Daoy (cell line): Measurements from ENCODE around the gene RBKS. TPM values are rescaled to one million over a fixed set of nuclear protein-coding genes. Genes with fewer than 3 reads are reported as not detected.
"Not testable (repeated sequence)": the region's sequence is repeated elsewhere in the genome, so short reads cannot be mapped to it uniquely, and the experiment has no call there.

Experiments
- DNase-seq: peaks from one replicate; pipeline ENCODE4 v3.0.0-alpha.2; 2015; ENCODE audit warnings: low read depth
- total RNA-seq: library from RNA; depleted of rRNA; stranded (reverse); fragments of >200 nt; shearing (Covaris generic); gene quantifications from 2 replicates; pipeline ENCODE4 v1.2.3, GENCODE V29; 2014

Gene RBKS
- total RNA-seq, 1 experiment from 2014 or later, result 1.7 TPM

DNA sequence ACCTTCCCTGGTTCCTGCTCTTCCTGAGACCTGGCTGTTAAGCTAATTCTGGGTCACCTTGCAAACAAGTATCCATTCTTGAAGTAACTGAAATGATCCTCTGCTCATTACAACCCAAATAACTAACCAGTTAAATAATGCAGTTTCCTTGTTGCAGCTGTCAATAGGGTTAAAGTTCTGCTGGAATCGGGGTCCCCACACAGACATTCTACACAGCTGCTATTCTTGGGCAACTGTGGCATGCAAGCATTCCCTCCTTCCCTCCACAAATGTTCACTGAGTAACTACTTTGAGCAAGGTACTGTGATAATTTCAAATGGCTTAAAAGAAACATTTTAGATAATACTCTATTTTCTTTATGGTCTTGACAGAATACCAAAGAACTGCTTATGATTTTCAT is 17.1 kb downstream of the RBKS start:
- DNase-seq, result no peak

DNA sequence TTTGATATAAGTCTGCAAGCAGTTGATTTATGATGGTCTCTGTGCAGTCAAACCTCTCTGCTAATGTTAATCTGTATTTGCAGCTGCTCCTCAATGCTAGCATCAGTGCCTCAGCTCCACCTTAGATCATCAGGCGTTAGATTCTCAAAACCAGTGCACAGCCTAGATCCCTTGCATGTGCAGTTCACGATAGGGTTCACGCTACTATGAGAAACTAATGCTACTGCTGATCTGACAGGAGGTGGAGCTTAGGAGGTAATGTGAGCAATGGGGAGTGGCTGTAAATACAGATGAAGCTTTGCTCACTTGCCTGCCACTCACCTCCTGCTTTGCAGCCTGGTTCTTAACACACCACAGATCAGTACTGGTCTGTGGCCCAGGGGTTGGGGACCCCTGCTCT is 18.4 kb downstream of the RBKS start:
- DNase-seq, result no peak

DNA sequence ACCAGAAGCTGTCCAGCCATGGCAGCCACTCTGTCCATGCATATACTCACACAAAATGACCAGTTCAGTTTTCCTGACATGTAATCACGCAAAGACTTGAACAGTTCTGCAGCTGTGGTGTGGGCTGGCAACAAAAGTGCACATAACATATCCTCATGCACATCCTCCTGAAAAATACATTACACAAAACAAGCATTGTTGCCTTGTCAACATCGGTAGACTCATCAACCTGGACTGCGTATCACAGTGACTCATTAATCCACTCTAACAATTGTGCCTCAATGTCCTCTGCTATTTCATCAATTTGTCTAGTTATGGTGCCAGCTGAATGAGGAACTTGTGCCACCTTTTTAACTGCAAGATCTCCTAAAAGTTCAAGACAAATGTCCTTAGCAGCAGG is 19.5 kb downstream of the RBKS start:
- no peak for DNase-seq

DNA sequence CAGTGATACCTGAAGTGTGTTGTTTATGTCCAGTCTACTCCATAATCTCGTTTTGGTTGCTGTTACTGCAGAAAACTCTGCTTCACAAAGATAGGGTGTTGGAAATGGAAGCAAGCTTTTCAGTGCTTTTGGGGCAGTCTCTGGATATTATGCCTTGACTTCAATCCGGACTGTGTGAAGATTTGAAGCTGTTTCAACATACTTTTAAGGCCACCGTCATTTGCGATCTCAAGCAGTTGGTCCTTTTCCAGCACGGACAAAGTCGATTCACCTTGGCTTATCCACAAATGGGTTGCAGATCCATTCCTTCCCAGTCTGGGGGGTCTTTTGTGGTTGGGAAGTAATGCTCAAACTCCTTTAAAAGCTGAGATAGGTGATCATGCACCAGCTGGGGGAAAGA is 20.4 kb downstream of the RBKS start:
- no peak for DNase-seq

DNA sequence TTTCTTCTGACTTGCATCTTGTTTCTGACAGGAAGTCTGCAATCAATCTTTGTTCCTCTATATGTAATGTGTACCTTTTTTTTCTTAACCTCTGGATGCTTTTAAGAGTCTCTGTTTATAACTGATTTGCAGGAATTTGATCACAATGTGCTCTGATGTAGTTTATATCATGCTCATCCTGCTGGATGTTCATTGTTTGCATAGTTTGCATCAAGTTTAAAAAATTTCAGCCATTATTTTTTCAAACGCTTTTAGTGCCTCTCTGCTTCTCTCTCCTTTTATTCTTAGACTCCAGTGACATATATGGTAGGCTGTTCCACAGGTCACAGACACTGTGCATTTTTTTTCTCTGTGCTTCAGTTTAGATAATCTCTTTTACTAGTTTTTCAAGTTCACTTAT is 23.9 kb downstream of the RBKS start:
- DNase-seq, result no peak

DNA sequence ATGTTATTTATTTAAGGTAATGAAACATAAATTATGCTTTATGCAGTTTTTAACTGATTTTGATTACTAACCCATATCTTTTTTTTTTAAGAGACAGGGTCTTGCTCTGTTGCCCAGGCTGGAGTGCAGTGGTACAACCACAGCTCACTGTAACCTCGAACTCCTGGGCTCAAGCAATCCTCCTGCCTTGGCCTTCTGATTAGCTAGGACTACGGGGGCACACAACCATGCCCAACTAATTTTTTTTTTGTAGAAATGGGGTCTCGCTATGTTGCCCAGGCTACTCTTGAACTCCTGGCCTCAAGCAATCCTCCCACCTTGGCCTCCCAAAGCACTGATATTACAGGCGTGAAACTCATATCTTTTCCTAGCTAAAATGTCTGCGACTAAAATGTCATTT is 26.2 kb downstream of the RBKS start:
- not testable (repeated sequence) for DNase-seq

DNA sequence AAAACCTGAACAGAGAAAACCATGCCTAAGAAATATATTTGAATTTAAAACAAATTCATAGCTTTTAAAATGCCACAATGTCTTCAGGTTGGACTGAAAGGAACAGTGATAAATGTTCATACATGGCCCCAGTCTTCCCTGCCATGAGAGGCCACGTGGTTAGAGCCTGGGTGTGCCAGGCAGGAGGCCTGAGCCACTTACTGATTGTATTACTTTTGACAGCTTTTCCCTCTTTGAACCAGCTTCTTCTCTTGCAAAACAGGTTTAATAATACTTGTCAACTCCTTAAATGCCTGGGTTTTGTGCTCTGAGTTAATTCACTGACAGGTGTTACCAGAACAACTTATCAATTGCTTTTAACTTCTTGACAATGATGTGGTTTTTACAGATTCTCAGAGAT is 27.0 kb downstream of the RBKS start:
- DNase-seq, result no peak

DNA sequence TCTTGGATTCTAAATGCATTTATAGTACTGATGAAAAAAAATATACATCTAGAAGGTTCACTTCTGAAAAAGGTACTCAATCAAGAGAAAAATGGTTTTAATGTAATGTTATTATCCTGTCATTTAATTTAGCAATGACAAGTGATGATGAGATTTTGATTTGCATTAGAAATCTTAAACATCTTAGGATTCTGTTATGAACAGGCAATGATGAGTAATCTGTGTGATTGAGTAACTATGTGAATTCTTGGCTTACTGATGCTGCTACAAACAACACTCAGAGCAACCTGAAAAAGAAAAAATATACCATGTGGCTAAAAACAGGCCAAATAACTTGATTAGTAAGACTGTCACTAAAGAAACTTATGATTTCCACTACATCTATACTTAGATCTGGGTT is 30.1 kb downstream of the RBKS start:
- no peak for DNase-seq

DNA sequence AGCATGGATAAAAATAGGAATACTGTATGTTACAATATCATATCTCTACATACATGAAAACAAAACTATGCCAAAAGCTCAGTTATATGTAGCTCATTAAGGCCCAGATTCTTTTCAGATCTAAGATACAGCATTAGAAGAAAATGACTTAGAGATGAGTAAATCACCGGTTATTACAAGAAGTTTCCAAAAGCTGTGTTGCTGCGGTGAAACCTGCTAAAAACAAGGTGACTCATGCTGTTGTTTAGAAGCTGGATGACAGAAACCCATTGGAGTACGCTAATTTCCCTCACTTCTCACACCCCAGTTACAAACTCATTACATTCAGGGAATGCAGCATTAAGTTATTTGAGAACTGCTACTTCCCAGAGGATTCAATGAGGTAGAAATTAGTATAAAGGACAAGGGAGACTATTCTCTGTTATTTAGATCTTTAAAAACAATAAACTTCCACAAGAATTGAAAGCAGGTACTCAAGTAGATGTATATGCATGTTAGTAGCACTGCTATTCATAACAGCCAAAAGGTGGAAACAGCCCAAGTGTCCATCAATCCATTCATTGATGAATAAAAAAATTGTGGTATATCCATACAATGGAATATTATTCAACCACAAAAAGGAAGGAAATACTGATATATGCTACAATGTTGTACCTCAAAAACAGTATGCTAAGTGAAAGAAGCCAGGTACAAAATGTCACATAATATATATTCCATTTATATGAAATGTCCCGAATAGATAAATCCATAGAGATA is 32.6 kb downstream of the RBKS start:
- DNase-seq, result no peak

DNA sequence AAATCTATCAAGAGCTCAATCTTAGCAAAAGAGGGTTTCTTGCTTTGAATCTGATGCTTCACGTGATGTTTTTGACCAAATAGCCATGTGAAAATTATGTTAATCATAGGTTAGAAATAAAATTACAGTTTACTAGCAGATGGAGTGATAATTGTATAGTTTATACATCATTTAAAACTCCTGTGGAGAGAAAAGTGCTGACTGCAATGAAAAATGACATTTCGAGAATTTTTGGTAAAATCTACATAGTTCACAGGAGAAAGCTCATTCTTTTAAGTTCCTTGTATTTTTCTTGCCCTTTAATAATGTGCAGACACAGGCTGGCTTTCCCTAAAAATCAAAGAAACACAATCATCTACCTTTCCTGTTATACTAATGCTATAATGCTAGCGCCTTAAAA is 33.2 kb downstream of the RBKS start:
- no peak for DNase-seq

DNA sequence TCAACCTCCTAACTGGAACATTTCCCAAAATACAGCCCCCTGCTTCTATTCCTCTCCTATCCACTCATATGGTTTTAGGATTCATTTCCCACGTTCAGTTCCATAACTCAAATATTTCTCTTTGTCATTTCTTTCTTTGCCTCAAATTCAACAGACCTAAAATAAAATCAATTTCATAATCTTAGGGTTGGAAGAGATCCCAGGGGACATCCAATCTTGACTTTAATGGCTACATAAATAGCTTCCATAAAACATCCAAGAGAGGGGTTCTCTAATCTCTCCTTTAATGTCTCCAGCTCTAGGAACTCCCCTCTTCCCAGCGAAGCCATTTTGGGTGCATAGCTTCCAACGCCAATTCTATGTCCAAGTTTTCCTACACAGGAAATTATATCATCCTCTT is 33.8 kb downstream of the RBKS start:
- no peak for DNase-seq

DNA sequence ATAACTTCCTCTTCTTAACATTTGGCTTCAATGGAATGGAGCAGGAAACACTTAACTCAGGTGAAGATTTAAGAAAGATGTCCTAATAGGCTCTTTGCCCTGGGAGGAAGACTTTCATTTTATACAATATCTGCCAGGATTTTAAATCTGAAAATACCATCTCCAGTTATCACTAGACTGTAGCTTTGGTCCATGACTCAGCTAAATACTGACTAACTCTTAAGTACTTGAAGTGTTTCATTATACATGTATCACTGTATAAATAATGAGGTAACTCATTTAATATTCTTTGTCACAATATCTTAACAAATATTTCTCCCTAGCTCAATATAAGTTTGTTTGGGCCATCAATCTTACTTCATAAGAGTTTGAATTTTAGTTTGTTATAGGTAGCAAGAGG is 34.7 kb downstream of the RBKS start:
- DNase-seq, result peak; percentile 70

DNA sequence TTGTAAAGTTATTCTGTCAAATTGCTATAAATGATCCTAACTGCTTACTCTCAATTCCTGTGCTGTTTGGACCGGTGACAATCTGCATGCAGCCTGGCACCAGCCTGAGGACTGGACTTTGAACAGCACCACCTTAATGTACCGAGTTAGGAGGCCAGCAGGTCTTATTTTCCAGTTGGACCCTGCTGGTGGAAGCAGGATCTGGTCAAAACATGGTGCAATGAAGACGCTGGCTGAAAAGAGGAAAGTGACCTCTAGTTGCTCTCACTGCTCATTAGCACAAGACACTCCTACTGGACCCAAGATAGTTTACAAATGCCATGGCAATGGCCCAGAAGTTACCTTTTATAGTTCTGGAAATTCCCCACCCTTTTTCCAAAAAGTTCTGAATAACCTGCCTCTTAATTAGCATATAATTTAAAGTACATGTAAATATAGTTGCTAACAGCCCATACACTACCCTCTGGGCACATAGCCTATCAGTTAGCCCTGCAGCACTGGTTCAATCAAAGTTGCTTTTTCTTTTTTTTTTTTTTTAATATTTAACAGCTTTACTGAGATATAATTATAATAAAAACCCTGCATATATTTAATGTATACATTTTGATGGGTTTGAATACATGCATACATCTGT is 35.8 kb downstream of the RBKS start:
- no peak for DNase-seq

DNA sequence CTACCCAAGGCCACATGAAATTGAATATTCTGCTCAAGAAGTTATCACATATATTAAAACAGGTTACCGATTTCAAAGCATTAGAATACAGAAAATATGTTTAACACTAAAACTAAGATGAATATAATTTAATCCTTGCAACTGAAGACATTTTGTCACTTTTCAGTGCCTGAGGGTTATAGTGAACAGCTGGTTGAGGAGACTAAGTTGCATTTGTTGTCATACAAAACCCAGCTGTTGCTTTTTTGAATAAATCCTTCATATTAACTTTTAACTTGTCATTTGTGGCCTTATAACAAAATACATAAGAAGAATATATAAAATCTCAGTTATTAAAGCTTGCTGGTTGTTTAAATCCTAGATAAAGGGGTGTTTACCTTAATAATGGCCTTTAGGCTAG is 37.5 kb downstream of the RBKS start:
- no peak for DNase-seq

DNA sequence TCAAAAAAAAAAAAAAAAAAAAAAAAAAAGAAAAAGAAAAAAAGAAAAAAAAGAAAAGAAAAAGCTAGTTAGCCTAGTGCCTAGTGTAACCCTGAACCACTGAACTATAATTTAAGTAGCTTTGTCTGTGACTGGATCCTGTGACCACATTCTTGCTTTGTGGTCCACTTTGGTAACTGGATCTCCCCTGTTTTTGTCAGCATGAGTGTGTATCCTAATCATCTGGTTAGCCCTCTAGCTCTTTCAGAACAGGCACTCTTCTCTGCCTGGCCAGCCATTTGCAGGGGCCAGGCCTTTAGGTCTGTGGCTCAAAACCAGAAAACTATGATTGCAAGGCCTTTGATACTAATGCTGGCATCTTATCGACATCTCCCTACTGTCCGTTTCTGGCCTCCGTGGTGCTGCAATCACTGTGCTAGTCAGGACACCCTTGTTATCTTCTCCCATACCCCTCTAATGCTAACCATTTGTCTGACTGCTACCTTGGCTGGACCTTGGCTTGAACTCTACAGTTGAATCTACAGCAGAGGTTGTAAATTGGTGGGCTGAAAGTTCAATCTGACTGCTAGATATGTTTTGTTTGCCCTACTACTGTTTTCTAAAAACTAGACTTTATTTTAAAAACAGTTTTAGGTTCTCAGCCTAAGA is 40.5 kb downstream of the RBKS start:
- DNase-seq, result peak; percentile 71

DNA sequence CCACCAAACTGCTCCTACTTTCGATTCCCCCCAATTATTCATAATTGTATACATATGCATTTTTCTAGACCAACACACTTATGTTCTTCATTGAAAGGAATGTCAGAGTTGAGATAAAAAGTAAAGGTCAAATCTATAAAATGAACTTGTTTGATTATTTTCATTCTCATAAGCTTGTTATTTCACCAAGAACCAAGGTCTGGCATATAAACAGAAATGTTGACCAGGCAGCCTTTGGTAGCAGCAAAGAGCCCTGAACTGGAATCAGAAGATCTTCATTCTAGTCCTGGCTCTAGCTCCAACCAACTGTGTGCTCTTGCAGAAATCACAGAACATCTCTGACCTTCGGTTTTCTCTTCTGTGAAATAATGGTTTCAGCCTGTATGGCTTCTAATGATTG is 42.9 kb downstream of the RBKS start:
- no peak for DNase-seq

DNA sequence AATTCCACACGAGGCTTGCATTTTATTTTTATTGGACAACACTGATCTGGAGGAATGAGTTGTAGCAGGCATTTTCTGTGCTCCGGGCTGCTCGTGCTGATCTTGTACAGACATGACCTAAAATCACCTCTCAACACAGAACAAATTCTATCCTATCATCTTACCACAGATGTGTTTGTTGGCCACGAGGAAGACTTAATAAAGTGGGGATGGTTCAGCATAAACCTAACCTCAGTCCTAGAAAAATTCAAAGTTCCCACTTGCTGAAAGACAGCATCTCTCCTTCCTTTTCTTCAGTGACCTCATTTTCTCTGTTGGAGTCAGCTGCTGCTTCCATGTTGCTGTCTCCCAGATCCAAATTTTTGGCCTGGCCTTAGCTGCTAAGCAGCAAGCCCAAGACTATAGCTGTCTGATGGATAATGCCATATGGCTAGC is 45.3 kb downstream of the RBKS start:
- DNase-seq, result no peak

DNA sequence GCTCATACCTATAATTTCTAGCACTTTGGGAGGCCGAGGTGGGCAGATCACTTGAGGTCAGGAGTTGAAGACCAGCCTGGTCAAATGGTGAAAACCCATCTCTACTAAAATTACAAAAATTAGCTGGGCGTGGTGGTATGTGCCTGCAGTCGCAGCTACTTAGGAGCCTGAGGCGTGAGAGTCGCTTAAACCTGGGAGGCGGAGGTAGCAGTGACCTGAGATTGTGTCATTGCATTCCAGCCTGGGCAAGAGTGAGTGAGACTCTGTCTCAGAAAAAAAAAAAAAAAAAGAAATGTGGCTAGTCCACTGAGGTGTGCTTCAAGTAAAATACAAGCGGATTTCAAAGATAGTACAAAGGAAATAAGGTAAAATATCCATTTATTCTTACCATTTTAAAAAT is 46.2 kb downstream of the RBKS start:
- DNase-seq, result no peak

DNA sequence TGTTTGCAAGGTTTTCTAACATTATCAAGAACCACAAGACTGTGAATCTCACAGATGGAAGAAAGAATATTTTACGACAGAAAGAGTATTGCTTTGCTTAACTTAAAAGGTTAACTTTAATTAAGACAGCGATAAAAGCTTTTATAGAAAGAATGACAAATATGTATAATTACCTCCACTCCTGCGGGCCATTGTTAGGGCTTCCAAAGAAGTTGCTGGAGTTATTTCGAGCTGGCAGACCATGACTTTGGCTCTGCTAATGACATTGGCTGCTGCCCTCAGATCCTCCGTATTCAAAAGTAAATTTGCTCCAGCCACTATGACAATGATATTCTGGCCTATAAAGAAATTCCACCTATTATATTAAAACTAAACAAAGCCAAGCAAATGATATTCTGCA is 47.3 kb downstream of the RBKS start:
- no peak for DNase-seq

DNA sequence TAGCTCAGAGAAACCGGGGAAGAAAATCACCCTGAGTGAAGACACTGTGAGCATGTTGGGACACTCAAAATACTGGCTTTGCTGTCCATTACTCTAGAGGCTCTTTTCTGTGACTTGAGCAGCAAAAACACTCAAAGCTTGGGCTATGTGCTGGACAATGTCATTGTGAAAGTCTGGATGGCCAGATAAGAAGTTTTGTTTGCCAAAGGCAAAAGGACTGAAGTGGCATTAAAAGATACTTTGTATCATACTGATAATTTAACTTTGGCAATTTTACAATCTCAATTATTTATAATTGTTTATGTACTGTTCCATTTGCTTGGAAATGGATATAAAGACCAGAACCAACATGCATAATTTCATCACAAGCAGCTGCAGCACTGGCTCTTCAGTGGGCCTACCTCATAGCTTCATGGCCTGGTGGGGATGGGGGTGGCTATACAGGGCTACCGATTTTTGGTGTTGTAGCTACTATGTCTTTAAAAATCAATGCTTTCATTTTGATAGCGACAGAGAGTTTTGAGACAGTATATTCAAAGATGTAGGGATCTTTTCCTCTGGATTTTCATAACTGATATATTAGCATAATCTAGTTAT is 51.1 kb downstream of the RBKS start:
- no peak for DNase-seq

DNA sequence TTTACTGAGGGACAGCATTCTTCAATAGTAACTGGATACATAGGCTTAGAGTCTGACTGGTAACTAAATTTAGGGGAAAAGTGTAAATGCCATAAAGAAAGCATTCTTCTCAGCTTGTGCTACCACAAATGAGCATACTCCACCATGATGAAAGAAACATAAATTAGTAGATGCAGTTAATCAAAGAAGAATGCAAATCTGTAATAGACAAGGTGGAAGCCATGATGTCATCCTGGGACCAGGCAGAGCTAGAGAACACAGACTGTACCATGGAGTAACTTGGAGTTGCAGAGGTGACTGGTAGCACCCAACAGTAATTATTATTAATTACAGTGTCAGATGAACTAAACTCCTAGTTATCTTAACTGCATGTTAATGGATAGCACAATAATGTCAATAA is 51.7 kb downstream of the RBKS start:
- no peak for DNase-seq

DNA sequence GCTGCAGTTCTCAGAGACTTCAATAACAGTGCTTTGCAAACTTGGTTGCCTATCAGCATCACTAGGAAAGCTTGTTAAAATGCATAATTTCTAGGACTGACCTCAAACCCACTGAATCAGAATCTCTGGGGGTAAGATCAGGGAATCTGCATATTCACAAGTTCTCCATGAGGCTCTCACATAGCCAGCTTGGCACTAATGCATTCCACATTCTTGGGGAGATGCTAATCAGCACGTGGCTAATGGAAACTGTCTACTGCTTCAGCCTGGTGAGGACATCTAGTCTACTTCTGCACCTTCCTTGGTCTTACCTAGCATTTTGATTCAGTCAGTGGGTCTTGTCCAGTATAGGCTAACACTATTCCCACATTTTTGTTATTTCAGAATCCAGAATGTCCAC is 56.3 kb downstream of the RBKS start:
- DNase-seq, result peak; percentile 30

DNA sequence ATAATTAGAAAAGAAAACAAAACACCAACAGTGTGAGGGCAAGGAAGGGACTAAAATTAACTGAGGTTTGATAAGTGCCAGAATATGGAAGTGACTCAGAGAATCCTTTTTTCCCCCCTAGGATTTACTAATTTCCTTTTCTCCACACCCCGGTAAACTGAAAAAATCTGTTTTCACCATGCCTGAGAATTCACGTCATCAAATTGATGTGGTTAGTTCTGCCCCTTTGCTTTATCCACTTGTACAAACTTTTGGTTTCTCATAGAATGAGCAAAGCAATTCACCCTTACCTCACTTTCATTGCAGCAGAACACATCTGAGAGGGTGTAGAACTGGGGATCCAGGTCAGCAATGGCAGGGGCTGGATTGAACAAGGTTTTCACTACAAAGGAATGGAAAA is 57.8 kb downstream of the RBKS start:
- DNase-seq, result peak; percentile 89
